Heart left ventricle (tissue), 13 donors: ENCODE measurements around the gene HDAC8.

ENCODE experiments used
- POLR2A ChIP-seq, 2 donors: fragments of 450-650 bp; IDR thresholded peaks; one replicate each; pipeline ENCODE4 v1.6.1; 2017; ENCODE audit warnings: antibody characterized with exemption in 2 of 2, mild to moderate bottlenecking in 2 of 2, moderate library complexity in 2 of 2
- TF ChIP-seq, protein P1 (sequence below), 12 donors: fragments of 200-600 bp; sonication (generic) in 4 of 12; IDR thresholded peaks; one replicate each; pipeline versions ENCODE4 v1.5.0 to v1.8.0; 2018 to 2022; ENCODE audit warnings: antibody characterized with exemption in 12 of 12, mild to moderate bottlenecking in 5 of 12
- donor health status: ischemic (EF 13 %, LVEDD 7.1; RV severe dilation, severe dysfunction).
- donor health status: DM: no; HTN: yes; CAD: no.
- donor health status: DM: no; HTN: no; CAD: no.
- donor health status: ischemic (EF 25% LVEDD 6.9; RV normal size, moderate dysfunction).
- donor health status: ischemic (EF 25% LVEDD 5.7; RV mildly dilated, moderate dysfunction).
- donor health status: ischemic (EF 35%, LVEDD 5.7; RV mildly dilated, moderate dysfunction).
- donor health status: nonischemic (EF 11% LVEDD 7.7; RV severe dilation, severe dysfunction).
- donor health status: DM: yes; HTN: yes; CAD: no.
- donor health status: PGD.
- donor health status: ischemic (EF 29% LVEDD 5.4; RV normal size, mild dysfunction).
- donor health status: nonischemic (EF 23%, LVEDD 6.1; RV moderate dilation, normal function).

- TF ChIP-seq, protein P1, sequence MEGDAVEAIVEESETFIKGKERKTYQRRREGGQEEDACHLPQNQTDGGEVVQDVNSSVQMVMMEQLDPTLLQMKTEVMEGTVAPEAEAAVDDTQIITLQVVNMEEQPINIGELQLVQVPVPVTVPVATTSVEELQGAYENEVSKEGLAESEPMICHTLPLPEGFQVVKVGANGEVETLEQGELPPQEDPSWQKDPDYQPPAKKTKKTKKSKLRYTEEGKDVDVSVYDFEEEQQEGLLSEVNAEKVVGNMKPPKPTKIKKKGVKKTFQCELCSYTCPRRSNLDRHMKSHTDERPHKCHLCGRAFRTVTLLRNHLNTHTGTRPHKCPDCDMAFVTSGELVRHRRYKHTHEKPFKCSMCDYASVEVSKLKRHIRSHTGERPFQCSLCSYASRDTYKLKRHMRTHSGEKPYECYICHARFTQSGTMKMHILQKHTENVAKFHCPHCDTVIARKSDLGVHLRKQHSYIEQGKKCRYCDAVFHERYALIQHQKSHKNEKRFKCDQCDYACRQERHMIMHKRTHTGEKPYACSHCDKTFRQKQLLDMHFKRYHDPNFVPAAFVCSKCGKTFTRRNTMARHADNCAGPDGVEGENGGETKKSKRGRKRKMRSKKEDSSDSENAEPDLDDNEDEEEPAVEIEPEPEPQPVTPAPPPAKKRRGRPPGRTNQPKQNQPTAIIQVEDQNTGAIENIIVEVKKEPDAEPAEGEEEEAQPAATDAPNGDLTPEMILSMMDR (IDR thresholded peaks at IDR 0.05) = no peak
- TF ChIP-seq POLR2A (IDR thresholded peaks at IDR 0.05) = no peak
Measured at GRCh38 chrX:72475338-72475737, 97.3 kb downstream of the HDAC8 start.
